Immature natural killer cell (primary cell): ENCODE measurements around the gene SH3YL1. TPM values are rescaled to one million over a fixed set of nuclear protein-coding genes. Genes with fewer than 3 reads are reported as not detected.

Experiments used
- DNase-seq, 3 donors: peaks; one replicate each; pipeline ENCODE4 v3.0.0; 2022; ENCODE audit warnings: mixed read lengths in 1 of 3
- H3K27ac Mint-ChIP-seq, 6 donors: one replicate each; pipeline ENCODE4 v1.8.0; 2020; ENCODE audit warnings: mixed read lengths in 6 of 6, mild to moderate bottlenecking in 5 of 6, inconsistent platforms in 4 of 6, moderate library complexity in 3 of 6
- H3K27me3 Mint-ChIP-seq, 3 donors: one replicate each; pipeline ENCODE4 v1.8.0; 2020 to 2021; ENCODE audit warnings: low read depth in 3 of 3, mild to moderate bottlenecking in 3 of 3, mixed read lengths in 3 of 3, moderate library complexity in 3 of 3, inconsistent platforms in 1 of 3
- H3K36me3 Mint-ChIP-seq, 3 donors: one replicate each; pipeline ENCODE4 v1.8.0; 2020; ENCODE audit warnings: mixed read lengths in 3 of 3, inconsistent platforms in 2 of 3, mild to moderate bottlenecking in 2 of 3
- H3K4me1 Mint-ChIP-seq, 2 donors: one replicate each; pipeline ENCODE4 v1.8.0; 2020; ENCODE audit warnings: inconsistent platforms in 2 of 2, mild to moderate bottlenecking in 2 of 2, mixed read lengths in 2 of 2, moderate library complexity in 1 of 2
- H3K4me3 Mint-ChIP-seq, 5 donors: one replicate each; pipeline ENCODE4 v1.8.0; 2020; ENCODE audit warnings: mild to moderate bottlenecking in 5 of 5, mixed read lengths in 5 of 5, inconsistent platforms in 3 of 5, moderate library complexity in 3 of 5
- H3K9me3 Mint-ChIP-seq, 6 donors: one replicate each; pipeline ENCODE4 v1.8.0; 2020; ENCODE audit warnings: mild to moderate bottlenecking in 6 of 6, mixed read lengths in 6 of 6, inconsistent platforms in 4 of 6, moderate library complexity in 3 of 6
- polyA plus RNA-seq, 3 donors: library from polyadenylated mRNA; unstranded; fragments of 300-500 nt; fragmentation: Illumina TruSeq; gene quantifications; one replicate each; pipeline ENCODE4 v1.2.3, GENCODE V29; 2021

SH3YL1 gene
- polyA plus RNA-seq, 3 donors from 2014 or later: 20.8 to 29.5 (median 23.0) TPM

- peak in 1 of 3 donors; percentile 19 for DNase-seq
- H3K4me3 Mint-ChIP-seq: peak overlapping the region in 4 of 5 donors; percentile 66 to 76 (median 72)
- no peak overlapping the region for H3K27ac Mint-ChIP-seq
- H3K36me3 Mint-ChIP-seq: peaks cover 0 to 6% (median 0%) of the 10 kb centered on the region in 3 donors
- peaks cover 0 to 11% (median 8%) of the 10 kb centered on the region in 3 donors for H3K27me3 Mint-ChIP-seq
- peaks cover 13 to 21% of the 10 kb centered on the region in 2 donors for H3K4me1 Mint-ChIP-seq
- H3K9me3 Mint-ChIP-seq: no peaks in the 10 kb centered on the region
Measured at GRCh38 chr2:287471-287885, 23.6 kb upstream of the SH3YL1 start.

- peaks cover 0 to 11% (median 8%) of the 10 kb centered on the region in 3 donors for H3K27me3 Mint-ChIP-seq
- peaks cover 13 to 21% of the 10 kb centered on the region in 2 donors for H3K4me1 Mint-ChIP-seq
- peak overlapping the region; percentile 61 to 76 (median 69) for H3K4me3 Mint-ChIP-seq
- DNase-seq: no peak
- no peaks in the 10 kb centered on the region for H3K9me3 Mint-ChIP-seq
- H3K27ac Mint-ChIP-seq: no peak overlapping the region
- peaks cover 0 to 8% (median 0%) of the 10 kb centered on the region in 3 donors for H3K36me3 Mint-ChIP-seq
Measured at GRCh38 chr2:286774-287392, 23.1 kb upstream of the SH3YL1 start.

- H3K4me3 Mint-ChIP-seq: peak overlapping the region; percentile 12 to 56 (median 31)
- H3K36me3 Mint-ChIP-seq: peaks cover 0 to 16% (median 2%) of the 10 kb centered on the region in 3 donors
- no peak for DNase-seq
- peaks cover 13 to 21% of the 10 kb centered on the region in 2 donors for H3K4me1 Mint-ChIP-seq
- H3K9me3 Mint-ChIP-seq: no peaks in the 10 kb centered on the region
- H3K27me3 Mint-ChIP-seq: peaks cover 0 to 11% (median 8%) of the 10 kb centered on the region in 3 donors
- no peak overlapping the region for H3K27ac Mint-ChIP-seq
Measured at GRCh38 chr2:286035-286434, 22.2 kb upstream of the SH3YL1 start.

- no peaks in the 10 kb centered on the region for H3K9me3 Mint-ChIP-seq
- H3K27ac Mint-ChIP-seq: no peak overlapping the region
Measured at GRCh38 chr2:285531-285930, 21.7 kb upstream of the SH3YL1 start.

GRCh38 chr2:284896-285492 is 21.2 kb upstream of the SH3YL1 start:
- Mint-ChIP-seq H3K9me3 (no peaks in the 10 kb centered on the region), H3K4me1 (peaks cover 11 to 18% of the 10 kb centered on the region in 2 donors), H3K4me3 (peak overlapping the region in 2 of 5 donors; percentile 1 to 41), H3K36me3 (peaks cover 2 to 24% (median 5%) of the 10 kb centered on the region in 3 donors), H3K27me3 (peaks cover 0 to 9% (median 7%) of the 10 kb centered on the region in 3 donors), H3K27ac (no peak overlapping the region)
- DNase-seq: no peak

More at GRCh38 chr2:285531-285930, 21.7 kb upstream of the SH3YL1 start:
- no peak for DNase-seq
- Mint-ChIP-seq H3K36me3 (peaks cover 0 to 20% (median 5%) of the 10 kb centered on the region in 3 donors), H3K4me3 (peak overlapping the region in 3 of 5 donors; percentile 1 to 41 (median 21)), H3K4me1 (peaks cover 13 to 21% of the 10 kb centered on the region in 2 donors), H3K27me3 (peaks cover 0 to 9% (median 8%) of the 10 kb centered on the region in 3 donors)

GRCh38 chr2:283996-284794 is 20.4 kb upstream of the SH3YL1 start:
- Mint-ChIP-seq H3K27ac (no peak overlapping the region), H3K9me3 (no peaks in the 10 kb centered on the region), H3K27me3 (peaks cover 0 to 7% (median 5%) of the 10 kb centered on the region in 3 donors), H3K36me3 (peaks cover 7 to 26% (median 8%) of the 10 kb centered on the region in 3 donors), H3K4me3 (no peak overlapping the region), H3K4me1 (peaks cover 7 to 10% of the 10 kb centered on the region in 2 donors)
- DNase-seq: no peak

GRCh38 chr2:282371-283263 is 18.8 kb upstream of the SH3YL1 start:
- H3K36me3 Mint-ChIP-seq: peaks cover 9 to 38% (median 17%) of the 10 kb centered on the region in 3 donors
- peaks cover 5 to 10% of the 10 kb centered on the region in 2 donors for H3K4me1 Mint-ChIP-seq
- no peak for DNase-seq
- no peaks in the 10 kb centered on the region for H3K9me3 Mint-ChIP-seq
- H3K4me3 Mint-ChIP-seq: no peak overlapping the region
- peaks cover 0 to 7% (median 5%) of the 10 kb centered on the region in 3 donors for H3K27me3 Mint-ChIP-seq
- no peak overlapping the region for H3K27ac Mint-ChIP-seq

GRCh38 chr2:281381-281780 is 17.5 kb upstream of the SH3YL1 start:
- H3K9me3 Mint-ChIP-seq: no peaks in the 10 kb centered on the region
- H3K27me3 Mint-ChIP-seq: peaks cover 0 to 3% (median 0%) of the 10 kb centered on the region in 3 donors
- no peak overlapping the region for H3K27ac Mint-ChIP-seq
- H3K4me1 Mint-ChIP-seq: peaks cover 2 to 12% of the 10 kb centered on the region in 2 donors
- no peak overlapping the region for H3K4me3 Mint-ChIP-seq
- no peak for DNase-seq
- H3K36me3 Mint-ChIP-seq: peaks cover 15 to 45% (median 25%) of the 10 kb centered on the region in 3 donors

GRCh38 chr2:280650-281110 is 16.8 kb upstream of the SH3YL1 start:
- H3K27ac Mint-ChIP-seq: no peak overlapping the region
- H3K4me3 Mint-ChIP-seq: no peak overlapping the region
- peaks cover 15 to 45% (median 29%) of the 10 kb centered on the region in 3 donors for H3K36me3 Mint-ChIP-seq
- peaks cover 0 to 9% of the 10 kb centered on the region in 2 donors for H3K4me1 Mint-ChIP-seq
- peaks cover 0 to 1% (median 0%) of the 10 kb centered on the region in 3 donors for H3K27me3 Mint-ChIP-seq
- DNase-seq: no peak
- H3K9me3 Mint-ChIP-seq: no peaks in the 10 kb centered on the region

GRCh38 chr2:279956-280649 is 16.3 kb upstream of the SH3YL1 start:
- no peaks in the 10 kb centered on the region for H3K9me3 Mint-ChIP-seq
- H3K4me3 Mint-ChIP-seq: no peak overlapping the region
- H3K36me3 Mint-ChIP-seq: peaks cover 15 to 46% (median 32%) of the 10 kb centered on the region in 3 donors
- H3K27me3 Mint-ChIP-seq: peaks cover 0 to 1% (median 0%) of the 10 kb centered on the region in 3 donors
- H3K4me1 Mint-ChIP-seq: peaks cover 1 to 5% of the 10 kb centered on the region in 2 donors
- no peak for DNase-seq
- H3K27ac Mint-ChIP-seq: peak overlapping the region in 1 of 6 donors; percentile 42

- Mint-ChIP-seq H3K27ac (no peak overlapping the region), H3K9me3 (no peaks in the 10 kb centered on the region), H3K4me3 (no peak overlapping the region), H3K36me3 (peaks cover 15 to 49% (median 35%) of the 10 kb centered on the region in 3 donors), H3K4me1 (peaks cover 5 to 9% of the 10 kb centered on the region in 2 donors), H3K27me3 (peaks cover 0 to 1% (median 0%) of the 10 kb centered on the region in 3 donors)
- no peak for DNase-seq
Measured at GRCh38 chr2:279366-279765, 15.5 kb upstream of the SH3YL1 start.

- no peak for DNase-seq
- peaks cover 15 to 51% (median 35%) of the 10 kb centered on the region in 3 donors for H3K36me3 Mint-ChIP-seq
- no peak overlapping the region for H3K4me3 Mint-ChIP-seq
- peaks cover 6 to 12% of the 10 kb centered on the region in 2 donors for H3K4me1 Mint-ChIP-seq
- H3K9me3 Mint-ChIP-seq: no peaks in the 10 kb centered on the region
- peaks cover 0 to 1% (median 0%) of the 10 kb centered on the region in 3 donors for H3K27me3 Mint-ChIP-seq
- H3K27ac Mint-ChIP-seq: no peak overlapping the region
Measured at GRCh38 chr2:278927-279320, 15.1 kb upstream of the SH3YL1 start.
